K562 (cell line): ENCODE results near the gene PRDM2. TPM values are rescaled to one million over a fixed set of nuclear protein-coding genes. Genes with fewer than 3 reads are reported as not detected.

ENCODE experiments used
- CTBP1 ChIP-seq: fragments of 450-650 bp; IDR thresholded peaks from 2 replicates; pipeline ENCODE4 v1.6.1; 2016; ENCODE audit warnings: borderline replicate concordance
- GTF2E2 ChIP-seq: fragments of 200-800 bp; sonication (Bioruptor generic); IDR thresholded peaks from 2 replicates; pipeline ENCODE4 v1.6.1; 2016; ENCODE audit warnings: missing genetic modification characterization, missing compliant biosample characterization
- KAT7 ChIP-seq: sonication (generic); formaldehyde crosslinking; IDR thresholded peaks from 2 replicates; pipeline ENCODE4 v1.8.0; 2022; ENCODE audit warnings: missing genetic modification reagents, mild to moderate bottlenecking, borderline replicate concordance
- LCOR ChIP-seq: sonication (generic); formaldehyde crosslinking; IDR thresholded peaks from 2 replicates; pipeline ENCODE4 v1.8.0; 2022; ENCODE audit warnings: mild to moderate bottlenecking, missing genetic modification reagents
- MEF2D ChIP-seq: conservative IDR thresholded peaks from 2 replicates; pipeline ENCODE4 v1.6.1; 2016; ENCODE audit warnings: low read depth, missing genetic modification characterization, missing compliant biosample characterization
- MTA2 ChIP-seq: fragments of 450-650 bp; IDR thresholded peaks from 2 replicates; pipeline ENCODE4 v1.6.1; 2016; ENCODE audit warnings: low read depth
- NEUROD1 ChIP-seq: fragments of 150-350 bp; IDR thresholded peaks from 2 replicates; pipeline ENCODE4 v1.6.1; 2014; ENCODE audit warnings: borderline replicate concordance, low read length, low read depth; ENCODE audit not compliant: partially characterized antibody
- NFRKB ChIP-seq: fragments of 450-650 bp; IDR thresholded peaks from 2 replicates; pipeline ENCODE4 v1.6.1; 2016; ENCODE audit warnings: low read depth
- PHF8 ChIP-seq: fragments of 200-600 bp; sonication (generic); IDR thresholded peaks from 2 replicates; pipeline ENCODE4 v1.6.1; 2012; ENCODE audit warnings: mixed run types, mild to moderate bottlenecking, inconsistent platforms, low read length, moderate library complexity, borderline replicate concordance
- POLR2A ChIP-seq: fragments of 450-650 bp; conservative IDR thresholded peaks from 2 replicates; pipeline ENCODE4 v1.6.1; 2016
- POLR2AphosphoS5 ChIP-seq: IDR thresholded peaks from 2 replicates; pipeline ENCODE4 v1.6.1; 2011; ENCODE audit warnings: mild to moderate bottlenecking, low read depth, low read length, moderate library complexity; ENCODE audit not compliant: control insufficient read depth, insufficient read depth
- PPARD ChIP-seq: fragments of 250-450 bp; sonication (Bioruptor Pico); IDR thresholded peaks from 2 replicates; pipeline ENCODE4 v1.8.0; 2022; ENCODE audit warnings: inconsistent platforms, mild to moderate bottlenecking, moderate library complexity
- PRPF4 ChIP-seq: fragments of 200-400 bp; formaldehyde crosslinking; IDR thresholded peaks from one replicate; pipeline ENCODE4 v1.6.1; 2017; ENCODE audit warnings: low read length, low read depth, mild to moderate bottlenecking; ENCODE audit not compliant: insufficient read depth, poor library complexity, severe bottlenecking
- SMAD3 ChIP-seq: fragments of 450-650 bp; formaldehyde crosslinking; conservative IDR thresholded peaks from 2 replicates; pipeline ENCODE4 v1.4.0; 2020; ENCODE audit warnings: mild to moderate bottlenecking
- SRSF1 ChIP-seq: fragments of 200-400 bp; formaldehyde crosslinking; IDR thresholded peaks from 2 replicates; pipeline ENCODE4 v1.6.1; 2017; ENCODE audit warnings: mild to moderate bottlenecking, low read depth, low read length, moderate library complexity
- TAF7 ChIP-seq: fragments of 450-650 bp; IDR thresholded peaks from 2 replicates; pipeline ENCODE4 v1.6.1; 2016; ENCODE audit warnings: missing genetic modification characterization, missing compliant biosample characterization
- U2AF2 ChIP-seq: fragments of 200-400 bp; formaldehyde crosslinking; optimal IDR thresholded peaks from 2 replicates; pipeline ENCODE3; 2017; ENCODE audit warnings: low read depth, mild to moderate bottlenecking, low read length
- ZNF134 ChIP-seq: fragments of 250-450 bp; sonication (Bioruptor Pico); conservative IDR thresholded peaks from 2 replicates; pipeline ENCODE4 v1.4.0; 2020
- ZNF644 ChIP-seq: fragments of 200-800 bp; sonication (Bioruptor generic); IDR thresholded peaks from 2 replicates; pipeline ENCODE4 v1.6.1; 2016; ENCODE audit warnings: low read depth, missing genetic modification characterization, missing compliant biosample characterization
- polyA plus RNA-seq, 8 experiments: library from polyadenylated mRNA; depleted of rRNA in 4 of 8; stranded (reverse) in 5 of 8; unstranded in 3 of 8; fragments of >200 nt; fragmentation: Nextera tagmentation in 2 of 8; fragmentation: Illumina TruSeq in 1 of 8; extraction: Ambion mirVana in 2 of 8; extraction: Trizol in 1 of 8; gene quantifications; 2 replicates each; pipeline versions ENCODE4 v1.2.1 to v1.2.3, GENCODE V29; 2011 to 2014; ENCODE audit warnings: inconsistent platforms in 1 of 8, missing spikeins in 1 of 8
- total RNA-seq, 7 experiments: library from RNA; depleted of rRNA in 6 of 7; stranded (reverse); fragments of >200 nt in 6 of 7; fragmentation: Illumina TruSeq in 2 of 7; extraction: Trizol in 2 of 7; gene quantifications; 2 replicates each; pipeline versions ENCODE4 v1.2.1 to v1.2.3, GENCODE V29; 2011 to 2021; ENCODE audit warnings: low replicate concordance in 1 of 7
- TF ChIP-seq, protein P1 (sequence below): fragments of 450-650 bp; IDR thresholded peaks from 2 replicates; pipeline ENCODE4 v1.6.1; 2017; ENCODE audit warnings: antibody characterized with exemption, mild to moderate bottlenecking
- TF ChIP-seq, protein P2 (sequence below): fragments of 450-650 bp; IDR thresholded peaks from 2 replicates; pipeline ENCODE4 v1.7.1; 2018; ENCODE audit warnings: mild to moderate bottlenecking, low read depth; ENCODE audit not compliant: partially characterized antibody
- TF ChIP-seq, protein P3 (sequence below): fragments of 450-650 bp; formaldehyde crosslinking; IDR thresholded peaks from 2 replicates; pipeline ENCODE4 v1.4.0; 2020; ENCODE audit warnings: mild to moderate bottlenecking, moderate library complexity

Gene PRDM2
- total and polyA plus RNA-seq, 9 of the 15 experiments (the other 6 are each of a cell fraction or from before 2014, with no cell fraction given): 5.4 to 27.6 (median 12.5) TPM

DNA sequence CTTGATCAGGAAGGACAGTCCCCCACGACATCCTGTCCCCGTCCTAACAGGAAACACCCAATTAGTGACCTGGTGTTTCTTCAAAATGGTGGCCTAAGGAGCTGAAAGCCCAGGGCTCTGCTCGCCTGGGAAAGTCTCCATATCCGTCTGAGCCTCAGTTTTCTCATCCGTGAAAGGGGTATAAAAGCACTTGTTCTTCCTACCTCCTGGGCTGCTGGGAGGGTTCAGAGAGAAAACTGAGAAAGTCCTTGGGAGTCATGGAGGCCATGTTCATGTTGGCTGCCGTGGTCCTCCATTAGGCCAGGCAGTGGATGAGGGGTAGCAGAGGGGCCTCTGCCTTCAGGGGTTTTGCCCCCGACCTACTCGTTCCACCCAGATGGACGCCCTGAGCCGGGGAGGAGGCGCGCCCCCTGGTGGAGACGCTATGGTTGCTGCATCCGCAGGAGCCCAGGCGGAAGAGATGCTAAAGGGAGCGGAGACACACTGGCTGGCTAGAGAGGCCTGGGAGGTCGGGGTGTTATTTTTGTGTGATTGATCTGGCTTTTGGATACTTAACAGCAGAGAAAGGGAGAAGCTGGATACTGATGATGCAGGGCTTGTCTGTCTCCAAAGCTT lies 113.5 kb downstream of the PRDM2 start (continued):
- TF ChIP-seq, protein P1, sequence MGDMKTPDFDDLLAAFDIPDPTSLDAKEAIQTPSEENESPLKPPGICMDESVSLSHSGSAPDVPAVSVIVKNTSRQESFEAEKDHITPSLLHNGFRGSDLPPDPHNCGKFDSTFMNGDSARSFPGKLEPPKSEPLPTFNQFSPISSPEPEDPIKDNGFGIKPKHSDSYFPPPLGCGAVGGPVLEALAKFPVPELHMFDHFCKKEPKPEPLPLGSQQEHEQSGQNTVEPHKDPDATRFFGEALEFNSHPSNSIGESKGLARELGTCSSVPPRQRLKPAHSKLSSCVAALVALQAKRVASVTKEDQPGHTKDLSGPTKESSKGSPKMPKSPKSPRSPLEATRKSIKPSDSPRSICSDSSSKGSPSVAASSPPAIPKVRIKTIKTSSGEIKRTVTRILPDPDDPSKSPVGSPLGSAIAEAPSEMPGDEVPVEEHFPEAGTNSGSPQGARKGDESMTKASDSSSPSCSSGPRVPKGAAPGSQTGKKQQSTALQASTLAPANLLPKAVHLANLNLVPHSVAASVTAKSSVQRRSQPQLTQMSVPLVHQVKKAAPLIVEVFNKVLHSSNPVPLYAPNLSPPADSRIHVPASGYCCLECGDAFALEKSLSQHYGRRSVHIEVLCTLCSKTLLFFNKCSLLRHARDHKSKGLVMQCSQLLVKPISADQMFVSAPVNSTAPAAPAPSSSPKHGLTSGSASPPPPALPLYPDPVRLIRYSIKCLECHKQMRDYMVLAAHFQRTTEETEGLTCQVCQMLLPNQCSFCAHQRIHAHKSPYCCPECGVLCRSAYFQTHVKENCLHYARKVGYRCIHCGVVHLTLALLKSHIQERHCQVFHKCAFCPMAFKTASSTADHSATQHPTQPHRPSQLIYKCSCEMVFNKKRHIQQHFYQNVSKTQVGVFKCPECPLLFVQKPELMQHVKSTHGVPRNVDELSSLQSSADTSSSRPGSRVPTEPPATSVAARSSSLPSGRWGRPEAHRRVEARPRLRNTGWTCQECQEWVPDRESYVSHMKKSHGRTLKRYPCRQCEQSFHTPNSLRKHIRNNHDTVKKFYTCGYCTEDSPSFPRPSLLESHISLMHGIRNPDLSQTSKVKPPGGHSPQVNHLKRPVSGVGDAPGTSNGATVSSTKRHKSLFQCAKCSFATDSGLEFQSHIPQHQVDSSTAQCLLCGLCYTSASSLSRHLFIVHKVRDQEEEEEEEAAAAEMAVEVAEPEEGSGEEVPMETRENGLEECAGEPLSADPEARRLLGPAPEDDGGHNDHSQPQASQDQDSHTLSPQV: no peak
- TF ChIP-seq KAT7 (no peak), PRPF4 (no peak), SMAD3 (CRISPR knock-in tag) (no peak), TAF7 (tag) (no peak), GTF2E2 (tag) (no peak), POLR2AphosphoS5 (no peak), MTA2 (no peak), ZNF134 (CRISPR knock-in tag) (no peak), U2AF2 (no peak), MEF2D (tag) (no peak), NEUROD1 (no peak), SRSF1 (no peak), POLR2A (no peak), ZNF644 (tag) (no peak), NFRKB (no peak), PPARD (no peak), CTBP1 (peak; percentile 38; the same call in 1 of the 2 replicates), PHF8 (no peak), LCOR (CRISPR knock-in tag) (no peak)
- TF ChIP-seq, protein P2, sequence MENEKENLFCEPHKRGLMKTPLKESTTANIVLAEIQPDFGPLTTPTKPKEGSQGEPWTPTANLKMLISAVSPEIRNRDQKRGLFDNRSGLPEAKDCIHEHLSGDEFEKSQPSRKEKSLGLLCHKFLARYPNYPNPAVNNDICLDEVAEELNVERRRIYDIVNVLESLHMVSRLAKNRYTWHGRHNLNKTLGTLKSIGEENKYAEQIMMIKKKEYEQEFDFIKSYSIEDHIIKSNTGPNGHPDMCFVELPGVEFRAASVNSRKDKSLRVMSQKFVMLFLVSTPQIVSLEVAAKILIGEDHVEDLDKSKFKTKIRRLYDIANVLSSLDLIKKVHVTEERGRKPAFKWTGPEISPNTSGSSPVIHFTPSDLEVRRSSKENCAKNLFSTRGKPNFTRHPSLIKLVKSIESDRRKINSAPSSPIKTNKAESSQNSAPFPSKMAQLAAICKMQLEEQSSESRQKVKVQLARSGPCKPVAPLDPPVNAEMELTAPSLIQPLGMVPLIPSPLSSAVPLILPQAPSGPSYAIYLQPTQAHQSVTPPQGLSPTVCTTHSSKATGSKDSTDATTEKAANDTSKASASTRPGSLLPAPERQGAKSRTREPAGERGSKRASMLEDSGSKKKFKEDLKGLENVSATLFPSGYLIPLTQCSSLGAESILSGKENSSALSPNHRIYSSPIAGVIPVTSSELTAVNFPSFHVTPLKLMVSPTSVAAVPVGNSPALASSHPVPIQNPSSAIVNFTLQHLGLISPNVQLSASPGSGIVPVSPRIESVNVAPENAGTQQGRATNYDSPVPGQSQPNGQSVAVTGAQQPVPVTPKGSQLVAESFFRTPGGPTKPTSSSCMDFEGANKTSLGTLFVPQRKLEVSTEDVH: no peak
- TF ChIP-seq, protein P3, sequence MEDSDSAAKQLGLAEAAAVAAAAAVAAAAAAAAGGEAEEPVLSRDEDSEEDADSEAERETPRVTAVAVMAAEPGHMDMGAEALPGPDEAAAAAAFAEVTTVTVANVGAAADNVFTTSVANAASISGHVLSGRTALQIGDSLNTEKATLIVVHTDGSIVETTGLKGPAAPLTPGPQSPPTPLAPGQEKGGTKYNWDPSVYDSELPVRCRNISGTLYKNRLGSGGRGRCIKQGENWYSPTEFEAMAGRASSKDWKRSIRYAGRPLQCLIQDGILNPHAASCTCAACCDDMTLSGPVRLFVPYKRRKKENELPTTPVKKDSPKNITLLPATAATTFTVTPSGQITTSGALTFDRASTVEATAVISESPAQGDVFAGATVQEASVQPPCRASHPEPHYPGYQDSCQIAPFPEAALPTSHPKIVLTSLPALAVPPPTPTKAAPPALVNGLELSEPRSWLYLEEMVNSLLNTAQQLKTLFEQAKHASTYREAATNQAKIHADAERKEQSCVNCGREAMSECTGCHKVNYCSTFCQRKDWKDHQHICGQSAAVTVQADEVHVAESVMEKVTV (CRISPR knock-in tag): 0 out of 2 replicates have a peak, but pooled peaks have one; percentile 26
